CD4-positive, CD25-positive, alpha-beta regulatory T cell (primary cell): ENCODE results near the gene MAPK1. TPM values are rescaled to one million over a fixed set of nuclear protein-coding genes. Genes with fewer than 3 reads are reported as not detected.
"Not testable (repeated sequence)": the region's sequence is repeated elsewhere in the genome, so short reads cannot be mapped to it uniquely, and the experiment has no call there.

Experiments used
- ATAC-seq, 2 donors: fragments of 150-1000 bp; cut with Tn5 transposase; one replicate each; pipeline ENCODE4 v1.10.0; 2021; ENCODE audit warnings: low read depth in 2 of 2, moderate number of reproducible peaks in 2 of 2, moderate library complexity in 1 of 2
- DNase-seq, 3 donors: peaks; one replicate each; pipeline versions ENCODE4 v3.0.0 to v3.0.0-alpha.2; 2012 to 2022; ENCODE audit warnings: mixed read lengths in 1 of 3
- H3K27ac ChIP-seq: one replicate; pipeline ENCODE4 v1.7.0; 2013; ENCODE audit warnings: mild to moderate bottlenecking, low read length; ENCODE audit not compliant: insufficient read depth, poor library complexity, severe bottlenecking
- H3K27me3 ChIP-seq: one replicate; pipeline ENCODE4 v1.7.0; 2013; ENCODE audit warnings: low read length; ENCODE audit not compliant: control insufficient read depth, insufficient read depth
- H3K36me3 ChIP-seq: one replicate; pipeline ENCODE4 v1.7.0; 2013; ENCODE audit warnings: mild to moderate bottlenecking, low read length, moderate library complexity; ENCODE audit not compliant: control insufficient read depth, insufficient read depth
- H3K4me1 ChIP-seq: 2 replicates; pipeline ENCODE4 v1.7.0; 2013; ENCODE audit warnings: mild to moderate bottlenecking, low read length; ENCODE audit not compliant: insufficient read depth, control insufficient read depth, poor library complexity, severe bottlenecking
- H3K4me3 ChIP-seq: one replicate; pipeline ENCODE4 v1.7.0; 2013; ENCODE audit warnings: low read depth, mild to moderate bottlenecking, low read length, moderate library complexity
- H3K9me3 ChIP-seq, 2 experiments: 1 replicate in 1 of 2; 2 replicates in 1 of 2; pipeline ENCODE4 v1.7.0; 2013; ENCODE audit warnings: low read length in 2 of 2, mild to moderate bottlenecking in 1 of 2, moderate library complexity in 1 of 2; ENCODE audit not compliant: control insufficient read depth in 2 of 2
- H3K27ac Mint-ChIP-seq, 3 donors: one replicate each; pipeline ENCODE4 v1.8.0; 2020 to 2022; ENCODE audit warnings: mild to moderate bottlenecking in 3 of 3, mixed read lengths in 3 of 3, moderate library complexity in 2 of 3
- H3K27me3 Mint-ChIP-seq: one replicate; pipeline ENCODE4 v1.8.0; 2022; ENCODE audit warnings: mild to moderate bottlenecking, mixed read lengths
- H3K36me3 Mint-ChIP-seq: one replicate; pipeline ENCODE4 v1.8.0; 2020; ENCODE audit warnings: mixed read lengths
- H3K4me1 Mint-ChIP-seq, 4 donors: one replicate each; pipeline ENCODE4 v1.8.0; 2020 to 2022; ENCODE audit warnings: mixed read lengths in 4 of 4, mild to moderate bottlenecking in 1 of 4
- H3K4me3 Mint-ChIP-seq, 4 donors: one replicate each; pipeline ENCODE4 v1.8.0; 2020 to 2022; ENCODE audit warnings: mild to moderate bottlenecking in 4 of 4, mixed read lengths in 4 of 4, moderate library complexity in 3 of 4
- H3K9me3 Mint-ChIP-seq, 7 donors: one replicate each; pipeline ENCODE4 v1.8.0; 2020 to 2022; ENCODE audit warnings: mixed read lengths in 7 of 7, mild to moderate bottlenecking in 3 of 7, moderate library complexity in 2 of 7
- polyA plus RNA-seq, 4 donors: library from polyadenylated mRNA; unstranded; fragments of 300-500 nt; fragmentation: Illumina TruSeq; gene quantifications; one replicate each; pipeline ENCODE4 v1.2.3, GENCODE V29; 2021
- total RNA-seq: library from RNA; stranded (reverse); gene quantifications from one replicate; pipeline ENCODE4 v1.2.3, GENCODE V29; 2022

Gene MAPK1
- total and polyA plus RNA-seq, 5 donors from 2014 or later: 46.5 to 88.0 (median 75.3) TPM

DNA sequence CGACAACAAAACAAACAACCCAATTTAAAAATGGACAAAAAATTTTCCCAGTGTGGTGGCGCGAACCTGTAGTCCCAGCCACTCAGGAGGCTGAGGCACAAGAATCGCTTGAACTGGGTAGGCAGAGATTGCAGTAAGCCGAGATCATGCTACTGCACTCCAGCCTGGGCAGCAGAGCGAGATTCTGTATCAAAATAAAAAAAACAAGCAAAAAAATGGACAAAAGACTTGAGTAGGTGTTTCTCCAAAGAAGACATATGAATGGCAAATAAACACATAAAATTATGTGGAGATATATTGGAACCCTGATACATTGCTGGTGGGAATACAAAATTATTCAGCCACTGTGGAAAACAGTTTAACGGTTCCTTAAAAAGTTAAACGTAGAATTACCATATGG, 27.4 kb upstream of the MAPK1 start:
- Histone ChIP-seq H3K27ac (no peak overlapping the region), H3K27me3 (no peaks in the 10 kb centered on the region), H3K4me3 (no peak overlapping the region), H3K36me3 (no peaks in the 10 kb centered on the region), H3K9me3 (no peaks in the 10 kb centered on the region), H3K4me1 (no peaks in the 10 kb centered on the region)
- no peaks in the 10 kb centered on the region for H3K36me3 Mint-ChIP-seq
- peaks cover 0 to 5% (median 3%) of the 10 kb centered on the region in 4 donors for H3K4me1 Mint-ChIP-seq
- H3K9me3 Mint-ChIP-seq: peaks cover 0 to 1% (median 0%) of the 10 kb centered on the region in 7 donors
- no peak overlapping the region for H3K27ac Mint-ChIP-seq
- H3K27me3 Mint-ChIP-seq: peaks cover 25% of the 10 kb centered on the region
- no peak overlapping the region for H3K4me3 Mint-ChIP-seq
- DNase-seq (no peak), ATAC-seq (no peak)

DNA sequence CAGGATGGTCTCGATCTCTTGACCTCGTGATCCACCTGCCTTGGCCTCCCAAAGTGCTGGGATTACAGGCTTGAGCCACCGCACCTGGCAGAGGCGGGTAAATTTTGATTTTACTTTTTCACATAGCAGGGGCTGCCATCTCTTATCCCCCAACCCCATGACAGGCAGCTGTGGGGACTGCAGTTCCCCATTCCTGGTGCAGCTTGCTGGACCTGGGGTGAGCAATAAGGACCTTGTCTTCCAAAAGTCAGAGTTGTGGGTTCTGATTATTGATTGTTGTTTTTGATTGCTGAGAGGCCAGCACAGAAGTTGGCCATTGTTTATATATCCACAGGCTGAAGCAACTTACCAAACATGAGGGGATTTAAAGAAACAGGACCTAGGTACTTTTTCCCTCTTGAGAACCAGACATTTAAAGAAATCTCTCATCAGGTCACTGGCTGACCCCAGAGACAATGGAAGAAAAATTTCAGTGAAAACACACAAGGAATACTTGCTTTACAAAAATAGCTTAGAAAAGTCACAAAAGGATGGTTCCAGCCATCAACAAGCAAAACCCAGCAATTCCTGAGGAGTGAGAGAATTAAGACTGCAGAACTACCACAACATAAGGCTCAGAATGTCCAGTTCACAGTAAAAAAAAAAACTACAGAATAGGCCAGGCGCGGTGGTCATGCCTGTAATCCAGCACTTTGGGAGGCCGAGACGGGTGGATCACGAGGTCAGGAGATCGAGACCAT, 22.0 kb upstream of the MAPK1 start:
- Mint-ChIP-seq H3K4me1 (peaks cover 0 to 5% (median under 1%) of the 10 kb centered on the region in 4 donors), H3K4me3 (no peak overlapping the region), H3K9me3 (no peaks in the 10 kb centered on the region), H3K36me3 (peaks cover 4% of the 10 kb centered on the region), H3K27me3 (peaks cover 10% of the 10 kb centered on the region), H3K27ac (no peak overlapping the region)
- no peak overlapping the region for H3K27ac ChIP-seq
- no peak for ATAC-seq
- no peaks in the 10 kb centered on the region for H3K36me3 ChIP-seq
- H3K4me3 ChIP-seq: no peak overlapping the region
- DNase-seq: no peak
- H3K9me3 ChIP-seq: no peaks in the 10 kb centered on the region
- no peaks in the 10 kb centered on the region for H3K4me1 ChIP-seq
- H3K27me3 ChIP-seq: no peaks in the 10 kb centered on the region

DNA sequence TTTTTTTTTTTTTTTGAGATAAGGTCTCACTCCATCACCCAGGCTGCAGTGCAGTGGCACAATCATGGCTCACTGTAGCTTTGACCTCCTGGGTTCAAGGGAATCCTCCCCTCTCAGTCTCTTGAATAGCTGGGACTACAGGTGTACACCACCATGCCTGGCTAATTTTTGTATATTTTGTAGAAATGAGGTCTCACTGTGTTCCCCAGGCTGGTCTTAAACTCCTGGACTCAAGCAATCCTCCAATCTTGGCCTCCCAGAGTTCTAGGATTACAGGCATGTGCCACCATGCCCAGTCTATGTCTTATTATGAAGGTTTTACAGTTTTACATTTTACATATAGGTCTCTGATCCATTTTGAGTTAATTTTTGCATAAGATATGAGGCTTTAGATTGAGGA, 20.4 kb upstream of the MAPK1 start:
- H3K27ac ChIP-seq: no peak overlapping the region
- H3K27me3 Mint-ChIP-seq: peaks cover 10% of the 10 kb centered on the region
- H3K27me3 ChIP-seq: no peaks in the 10 kb centered on the region
- ATAC-seq (no peak), DNase-seq (no peak)
- H3K27ac Mint-ChIP-seq: no peak overlapping the region
- H3K36me3 ChIP-seq: no peaks in the 10 kb centered on the region
- no peaks in the 10 kb centered on the region for H3K4me1 ChIP-seq
- H3K4me1 Mint-ChIP-seq: peaks cover 0 to 5% (median 0%) of the 10 kb centered on the region in 4 donors
- H3K4me3 ChIP-seq: no peak overlapping the region
- peaks cover 4% of the 10 kb centered on the region for H3K36me3 Mint-ChIP-seq
- no peaks in the 10 kb centered on the region for H3K9me3 Mint-ChIP-seq
- no peaks in the 10 kb centered on the region for H3K9me3 ChIP-seq
- no peak overlapping the region for H3K4me3 Mint-ChIP-seq

DNA sequence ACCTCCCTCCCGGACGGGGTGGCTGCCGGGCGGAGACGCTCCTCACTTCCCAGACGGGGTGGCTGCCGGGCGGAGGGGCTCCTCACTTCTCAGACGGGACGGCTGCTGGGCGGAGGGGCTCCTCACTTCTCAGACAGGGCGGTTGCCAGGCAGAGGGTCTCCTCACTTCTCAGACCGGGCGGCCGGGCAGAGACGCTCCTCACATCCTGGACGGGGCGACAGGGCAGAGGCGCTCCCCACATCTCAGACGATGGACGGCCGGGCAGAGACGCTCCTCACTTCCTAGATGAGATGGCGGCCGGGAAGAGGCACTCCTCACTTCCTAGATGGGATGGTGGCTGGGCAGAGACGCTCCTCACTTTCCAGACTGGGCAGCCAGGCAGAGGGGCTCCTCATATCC, 16.5 kb upstream of the MAPK1 start:
- not testable (repeated sequence) for H3K27me3 Mint-ChIP-seq, H3K9me3 ChIP-seq, H3K9me3 Mint-ChIP-seq, H3K4me1 ChIP-seq, H3K27me3 ChIP-seq, DNase-seq, H3K4me3 ChIP-seq, H3K36me3 ChIP-seq, H3K27ac Mint-ChIP-seq, H3K36me3 Mint-ChIP-seq, H3K4me3 Mint-ChIP-seq, H3K4me1 Mint-ChIP-seq, ATAC-seq, H3K27ac ChIP-seq

DNA sequence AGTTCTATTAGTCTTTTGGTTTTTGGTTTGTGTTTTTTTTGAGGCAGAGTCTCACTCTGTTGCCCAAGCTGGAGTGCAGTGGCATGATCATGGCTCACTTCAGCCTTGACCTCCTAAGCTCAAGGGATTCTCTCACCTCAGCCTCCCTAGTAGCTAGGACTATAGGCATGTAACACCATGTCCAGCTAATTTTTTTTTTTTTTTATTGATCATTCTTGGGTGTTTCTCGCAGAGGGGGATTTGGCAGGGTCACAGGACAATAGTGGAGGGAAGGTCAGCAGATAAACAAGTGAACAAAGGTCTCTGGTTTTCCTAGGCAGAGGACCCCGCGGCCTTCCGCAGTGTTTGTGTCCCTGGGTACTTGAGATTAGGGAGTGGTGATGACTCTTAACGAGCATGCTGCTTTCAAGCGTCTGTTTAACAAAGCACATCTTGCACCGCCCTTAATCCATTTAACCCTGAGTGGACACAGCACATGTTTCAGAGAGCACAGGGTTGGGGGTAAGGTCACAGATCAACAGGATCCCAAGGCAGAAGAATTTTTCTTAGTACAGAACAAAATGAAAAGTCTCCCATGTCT, 15.4 kb upstream of the MAPK1 start:
- not testable (repeated sequence) for H3K4me3 ChIP-seq, H3K36me3 ChIP-seq, H3K27ac ChIP-seq, H3K4me1 ChIP-seq, H3K27me3 Mint-ChIP-seq, H3K27ac Mint-ChIP-seq, H3K9me3 Mint-ChIP-seq, H3K4me1 Mint-ChIP-seq, H3K27me3 ChIP-seq, H3K9me3 ChIP-seq, DNase-seq, H3K36me3 Mint-ChIP-seq, ATAC-seq, H3K4me3 Mint-ChIP-seq

DNA sequence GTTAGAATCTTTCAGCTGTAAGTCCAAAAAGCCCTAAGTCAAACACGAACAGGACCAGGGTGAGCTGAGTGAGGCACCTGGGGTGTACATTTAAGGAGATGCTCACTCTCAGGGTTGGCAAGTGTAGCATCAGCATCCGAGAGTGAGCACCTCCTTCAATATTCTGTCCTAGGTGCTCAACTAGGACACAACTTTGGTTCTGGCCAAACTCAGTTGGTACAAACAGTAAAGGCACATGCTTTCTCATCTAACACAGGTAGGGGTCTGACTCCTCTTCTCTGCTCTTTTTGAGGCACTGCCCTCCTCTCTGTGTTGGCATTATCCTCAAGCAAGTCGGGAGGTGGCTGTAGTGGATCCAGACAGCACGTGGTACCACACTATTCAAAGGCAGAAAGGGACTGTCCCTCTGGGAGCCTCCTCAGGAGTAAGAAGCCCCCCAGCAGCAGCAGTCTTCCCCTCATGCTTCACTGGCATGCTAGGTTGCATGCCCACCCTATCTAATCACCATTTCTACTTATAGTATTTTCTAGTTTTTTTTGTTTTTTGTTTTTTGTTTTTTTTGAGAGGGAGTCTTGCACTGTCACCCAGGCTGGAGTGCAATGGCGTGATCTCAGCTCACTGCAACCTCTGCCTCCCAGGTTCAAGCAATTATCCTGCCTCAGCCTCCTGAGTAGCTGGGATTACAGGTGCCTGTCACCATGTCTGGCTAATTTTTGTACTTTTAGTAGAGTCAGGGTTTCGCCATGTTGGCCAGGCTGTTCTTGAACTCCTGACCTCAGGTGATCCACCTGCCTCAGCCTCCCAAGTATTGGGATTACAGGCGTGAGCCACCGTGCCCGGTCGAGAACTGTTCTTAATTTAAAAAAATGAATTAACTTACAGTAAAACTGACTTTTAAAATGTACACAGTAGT, 14.7 kb upstream of the MAPK1 start:
- Histone ChIP-seq H3K27me3 (no peaks in the 10 kb centered on the region), H3K27ac (no peak overlapping the region), H3K9me3 (no peaks in the 10 kb centered on the region), H3K4me3 (no peak overlapping the region), H3K36me3 (no peaks in the 10 kb centered on the region), H3K4me1 (peaks cover 2% of the 10 kb centered on the region)
- H3K27ac Mint-ChIP-seq: no peak overlapping the region
- DNase-seq (no peak), ATAC-seq (no peak)
- peaks cover 0 to 2% (median under 1%) of the 10 kb centered on the region in 4 donors for H3K4me1 Mint-ChIP-seq
- no peaks in the 10 kb centered on the region for H3K36me3 Mint-ChIP-seq
- no peaks in the 10 kb centered on the region for H3K9me3 Mint-ChIP-seq
- H3K4me3 Mint-ChIP-seq: no peak overlapping the region
- no peaks in the 10 kb centered on the region for H3K27me3 Mint-ChIP-seq

DNA sequence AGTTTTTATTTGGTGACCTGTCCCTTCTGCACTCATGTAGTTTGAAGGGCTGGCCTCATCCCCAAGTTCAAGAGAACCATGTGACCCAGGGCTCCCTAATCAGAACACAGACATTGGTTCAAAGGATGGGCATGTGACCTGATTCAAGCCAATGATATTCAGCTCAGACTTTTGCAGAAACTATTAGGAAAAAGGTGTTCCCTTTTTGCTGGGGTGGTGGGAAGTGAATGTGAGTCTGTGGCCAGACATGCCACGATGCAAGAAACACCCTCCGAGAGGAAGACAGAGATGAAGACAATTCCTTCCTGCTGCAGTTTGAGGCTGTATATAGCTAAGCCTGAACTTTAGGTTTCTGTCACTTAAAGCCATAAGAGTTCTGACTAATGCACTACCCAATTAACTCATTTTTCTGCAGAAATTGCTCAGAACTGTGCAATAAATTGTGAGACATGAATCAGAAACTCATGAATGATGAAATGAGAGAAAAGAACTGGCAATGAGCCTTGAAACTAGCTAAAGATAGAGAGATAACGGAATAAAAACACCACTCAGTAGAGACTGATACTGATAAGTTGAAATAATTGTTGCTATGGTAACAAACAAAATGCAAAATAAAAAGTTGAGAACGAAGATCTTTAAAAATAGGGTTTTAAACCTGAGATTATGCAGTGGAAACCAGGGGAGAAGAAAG, 9.2 kb upstream of the MAPK1 start:
- DNase-seq: peak in 2 of 3 donors; percentile 20 to 39
- no peaks in the 10 kb centered on the region for H3K9me3 ChIP-seq
- no peaks in the 10 kb centered on the region for H3K27me3 ChIP-seq
- H3K27ac Mint-ChIP-seq: peak overlapping the region; percentile 14 to 87 (median 42)
- no peaks in the 10 kb centered on the region for H3K9me3 Mint-ChIP-seq
- H3K4me3 Mint-ChIP-seq: peak overlapping the region; percentile 12 to 69 (median 48)
- H3K4me1 Mint-ChIP-seq: peaks cover 9 to 20% (median 14%) of the 10 kb centered on the region in 4 donors
- peaks cover 4% of the 10 kb centered on the region for H3K36me3 Mint-ChIP-seq
- H3K27ac ChIP-seq: peak overlapping the region; percentile 61
- H3K27me3 Mint-ChIP-seq: peaks cover 7% of the 10 kb centered on the region
- peaks cover 10% of the 10 kb centered on the region for H3K4me1 ChIP-seq
- ATAC-seq: peak; percentile 52 to 72
- no peaks in the 10 kb centered on the region for H3K36me3 ChIP-seq
- H3K4me3 ChIP-seq: peak overlapping the region; percentile 45
